C4-2B (cell line): ENCODE measurements around the gene HSH2D.

Experiments used
- CTCF ChIP-seq: fragments of 450-650 bp; conservative IDR thresholded peaks from 2 replicates; pipeline ENCODE4 v1.5.1; 2017; ENCODE audit warnings: mild to moderate bottlenecking
- ZFX ChIP-seq: fragments of 450-650 bp; IDR thresholded peaks from 2 replicates; pipeline ENCODE4 v1.6.1; 2017

DNA sequence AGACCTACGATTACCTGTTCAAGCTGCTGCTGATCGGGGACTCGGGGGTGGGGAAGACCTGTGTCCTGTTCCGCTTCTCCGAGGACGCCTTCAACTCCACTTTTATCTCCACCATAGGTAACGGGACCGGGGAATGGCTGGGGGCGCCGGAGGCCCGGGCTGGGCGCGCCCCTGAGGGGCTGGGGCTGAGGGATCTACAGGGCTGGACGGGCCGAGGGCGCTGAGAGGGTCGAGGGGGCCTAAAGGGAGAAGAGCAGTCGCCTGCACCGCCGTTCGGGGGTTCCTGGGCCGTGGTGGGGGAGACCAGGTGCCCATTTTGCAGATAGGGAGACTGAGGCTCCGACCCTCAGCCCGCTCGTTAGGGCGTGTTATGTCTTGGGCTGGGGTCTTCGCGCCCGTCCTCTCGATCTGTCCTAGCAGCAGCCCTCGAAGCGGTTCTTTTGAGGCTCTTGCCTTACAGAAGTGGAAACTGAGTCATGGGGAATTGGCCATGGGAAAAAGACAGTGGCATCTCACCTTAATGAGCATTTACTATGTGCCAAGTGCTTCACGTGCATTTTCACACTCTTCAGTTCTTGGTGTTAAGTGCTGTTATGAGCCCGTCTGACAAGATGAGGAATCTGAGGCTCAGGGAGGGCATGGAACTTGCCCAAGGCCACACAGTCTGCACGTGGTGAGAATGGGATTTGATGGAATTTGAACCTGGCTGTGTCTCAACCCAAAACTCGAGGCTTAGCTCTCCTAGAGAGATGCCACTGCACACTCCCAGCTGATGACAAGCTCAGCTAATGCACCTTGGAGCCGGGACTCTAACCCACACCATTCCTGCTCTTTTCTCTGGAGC is 31.4 kb upstream of the HSH2D start:
- TF ChIP-seq CTCF (no peak), ZFX (no peak)
